OCI-LY7 (cell line): ENCODE data around the gene UBAC1.

Experiments
- EZH2phosphoT487 ChIP-seq: fragments of 200-600 bp; sonication (generic); IDR thresholded peaks from 2 replicates; pipeline ENCODE4 v1.6.1; 2018; ENCODE audit warnings: low read depth, borderline replicate concordance, mild to moderate bottlenecking, mixed run types, antibody characterized with exemption, low read length, moderate library complexity, mixed read lengths
- TF ChIP-seq, protein P1 (sequence below): fragments of 200-600 bp; sonication (generic); conservative IDR thresholded peaks from 2 replicates; pipeline ENCODE4 v1.5.1; 2014; ENCODE audit warnings: mild to moderate bottlenecking, antibody characterized with exemption, low read length, moderate library complexity, mixed read lengths

- TF ChIP-seq, protein P1, sequence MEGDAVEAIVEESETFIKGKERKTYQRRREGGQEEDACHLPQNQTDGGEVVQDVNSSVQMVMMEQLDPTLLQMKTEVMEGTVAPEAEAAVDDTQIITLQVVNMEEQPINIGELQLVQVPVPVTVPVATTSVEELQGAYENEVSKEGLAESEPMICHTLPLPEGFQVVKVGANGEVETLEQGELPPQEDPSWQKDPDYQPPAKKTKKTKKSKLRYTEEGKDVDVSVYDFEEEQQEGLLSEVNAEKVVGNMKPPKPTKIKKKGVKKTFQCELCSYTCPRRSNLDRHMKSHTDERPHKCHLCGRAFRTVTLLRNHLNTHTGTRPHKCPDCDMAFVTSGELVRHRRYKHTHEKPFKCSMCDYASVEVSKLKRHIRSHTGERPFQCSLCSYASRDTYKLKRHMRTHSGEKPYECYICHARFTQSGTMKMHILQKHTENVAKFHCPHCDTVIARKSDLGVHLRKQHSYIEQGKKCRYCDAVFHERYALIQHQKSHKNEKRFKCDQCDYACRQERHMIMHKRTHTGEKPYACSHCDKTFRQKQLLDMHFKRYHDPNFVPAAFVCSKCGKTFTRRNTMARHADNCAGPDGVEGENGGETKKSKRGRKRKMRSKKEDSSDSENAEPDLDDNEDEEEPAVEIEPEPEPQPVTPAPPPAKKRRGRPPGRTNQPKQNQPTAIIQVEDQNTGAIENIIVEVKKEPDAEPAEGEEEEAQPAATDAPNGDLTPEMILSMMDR, result no peak
- no peak for TF ChIP-seq EZH2phosphoT487
These were observed 62.4 kb downstream of the UBAC1 start for GRCh38 chr9:135898634-135899407.
